Right atrium auricular region (tissue), 2 donors: ENCODE results near the gene PDSS2. TPM values are rescaled to one million over a fixed set of nuclear protein-coding genes. Genes with fewer than 3 reads are reported as not detected.

Experiments used
- DNase-seq: peaks from one replicate; pipeline ENCODE4 v3.0.0-alpha.2; 2019; ENCODE audit warnings: low spot score
- H3K27ac ChIP-seq, 2 donors: fragments of 200-600 bp; sonication (generic); 1 replicate in 1 of 2; 2 replicates in 1 of 2; pipeline ENCODE4 v1.5.1; 2016 to 2019
- H3K27me3 ChIP-seq, 2 donors: fragments of 200-600 bp; sonication (generic); one replicate each; pipeline versions ENCODE4 v1.5.1 to v1.6.0; 2017 to 2019
- H3K36me3 ChIP-seq: fragments of 200-600 bp; sonication (generic); one replicate; pipeline ENCODE4 v1.5.1; 2016
- H3K4me1 ChIP-seq, 2 donors: fragments of 200-600 bp; sonication (generic); one replicate each; pipeline versions ENCODE4 v1.5.1 to v1.6.0; 2017 to 2019
- H3K4me3 ChIP-seq, 2 donors: fragments of 200-600 bp; sonication (generic); 1 replicate in 1 of 2; 2 replicates in 1 of 2; pipeline ENCODE4 v1.5.1; 2017 to 2019; ENCODE audit warnings: mild to moderate bottlenecking in 1 of 2, moderate library complexity in 1 of 2
- H3K9me3 ChIP-seq, 2 donors: fragments of 200-600 bp; sonication (generic); one replicate each; pipeline ENCODE4 v1.5.1; 2019
- total RNA-seq, 2 donors: library from RNA; depleted of rRNA; stranded (reverse); fragments of >200 nt; gene quantifications; one replicate each; pipeline ENCODE4 v1.1.0, GENCODE V29; 2016
- TF ChIP-seq, protein P1 (sequence below), 2 donors: fragments of 200-600 bp; sonication (generic); IDR thresholded peaks; one replicate each; pipeline ENCODE4 v1.5.1; 2019; ENCODE audit warnings: antibody characterized with exemption in 2 of 2

Gene PDSS2
- total RNA-seq, 2 donors from 2014 or later = 8.8 to 18.2 TPM

DNA sequence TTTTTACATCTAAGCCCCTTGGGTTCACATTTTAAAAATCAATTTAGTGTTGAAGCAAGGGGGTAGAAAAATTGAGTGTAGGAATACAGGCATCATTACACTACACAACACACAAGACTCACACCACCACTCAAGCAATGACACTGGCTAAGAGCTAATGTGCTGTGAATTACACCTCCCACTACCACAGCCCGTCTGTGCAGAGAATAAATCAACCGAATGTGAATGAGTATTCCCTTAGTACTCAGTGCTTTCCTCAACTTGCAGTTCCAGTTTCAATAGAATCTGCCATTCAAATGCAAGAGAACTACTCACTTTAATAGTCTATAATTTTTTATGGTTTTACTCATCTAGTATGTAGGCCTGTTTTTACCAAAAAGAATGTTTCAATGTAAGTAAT lies 114.4 kb downstream of the PDSS2 start:
- Histone ChIP-seq H3K4me3 (no peak overlapping the region), H3K9me3 (no peaks in the 10 kb centered on the region), H3K27me3 (no peaks in the 10 kb centered on the region), H3K36me3 (no peaks in the 10 kb centered on the region), H3K27ac (no peak overlapping the region), H3K4me1 (no peaks in the 10 kb centered on the region)
- TF ChIP-seq, protein P1, sequence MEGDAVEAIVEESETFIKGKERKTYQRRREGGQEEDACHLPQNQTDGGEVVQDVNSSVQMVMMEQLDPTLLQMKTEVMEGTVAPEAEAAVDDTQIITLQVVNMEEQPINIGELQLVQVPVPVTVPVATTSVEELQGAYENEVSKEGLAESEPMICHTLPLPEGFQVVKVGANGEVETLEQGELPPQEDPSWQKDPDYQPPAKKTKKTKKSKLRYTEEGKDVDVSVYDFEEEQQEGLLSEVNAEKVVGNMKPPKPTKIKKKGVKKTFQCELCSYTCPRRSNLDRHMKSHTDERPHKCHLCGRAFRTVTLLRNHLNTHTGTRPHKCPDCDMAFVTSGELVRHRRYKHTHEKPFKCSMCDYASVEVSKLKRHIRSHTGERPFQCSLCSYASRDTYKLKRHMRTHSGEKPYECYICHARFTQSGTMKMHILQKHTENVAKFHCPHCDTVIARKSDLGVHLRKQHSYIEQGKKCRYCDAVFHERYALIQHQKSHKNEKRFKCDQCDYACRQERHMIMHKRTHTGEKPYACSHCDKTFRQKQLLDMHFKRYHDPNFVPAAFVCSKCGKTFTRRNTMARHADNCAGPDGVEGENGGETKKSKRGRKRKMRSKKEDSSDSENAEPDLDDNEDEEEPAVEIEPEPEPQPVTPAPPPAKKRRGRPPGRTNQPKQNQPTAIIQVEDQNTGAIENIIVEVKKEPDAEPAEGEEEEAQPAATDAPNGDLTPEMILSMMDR (IDR thresholded peaks at IDR 0.05) = no peak
- no peak for DNase-seq

DNA sequence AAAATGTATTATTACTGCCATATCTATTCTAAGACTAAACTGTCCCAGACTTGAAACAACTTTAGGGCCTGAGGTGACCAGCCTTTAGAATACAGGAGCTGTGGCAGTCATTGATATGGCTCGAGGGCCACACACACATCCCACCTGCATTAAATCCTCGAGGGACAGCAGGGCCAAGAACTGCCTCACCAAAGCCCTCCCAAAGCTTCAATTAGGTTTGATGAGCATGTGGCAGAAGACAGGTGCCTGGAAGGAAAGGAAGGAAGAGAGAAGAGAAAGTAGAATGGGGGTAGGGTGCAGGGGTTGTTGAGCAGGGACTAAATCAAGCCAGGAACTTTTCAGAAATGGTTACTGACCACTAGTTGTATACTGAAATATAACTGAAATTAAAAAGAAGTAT lies 115.0 kb downstream of the PDSS2 start:
- H3K4me1 ChIP-seq = no peaks in the 10 kb centered on the region
- no peaks in the 10 kb centered on the region for H3K9me3 ChIP-seq
- no peaks in the 10 kb centered on the region for H3K36me3 ChIP-seq
- DNase-seq = no peak
- H3K27ac ChIP-seq = no peak overlapping the region
- no peaks in the 10 kb centered on the region for H3K27me3 ChIP-seq
- H3K4me3 ChIP-seq = no peak overlapping the region
- TF ChIP-seq, protein P1 (IDR thresholded peaks at IDR 0.05) = no peak

DNA sequence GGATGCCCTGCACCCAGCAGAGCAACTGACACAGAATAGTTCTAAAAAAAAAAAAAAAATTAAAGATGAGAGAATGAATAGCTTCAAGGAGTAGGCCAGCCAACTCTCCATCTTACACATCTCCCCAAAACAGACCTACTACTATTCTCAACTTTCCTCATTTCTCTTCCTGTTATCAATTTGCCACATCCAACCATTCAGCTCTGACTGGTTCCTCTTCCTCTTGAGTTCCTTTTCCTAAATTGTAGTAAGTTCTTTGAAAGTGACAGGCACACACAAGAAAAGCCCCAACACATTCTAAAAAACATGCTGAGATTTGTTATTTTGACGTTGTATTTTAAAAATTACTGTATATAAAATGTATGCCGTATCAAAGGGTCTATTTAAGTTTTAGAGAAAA lies 117.2 kb downstream of the PDSS2 start:
- Histone ChIP-seq H3K27me3 (no peaks in the 10 kb centered on the region), H3K4me1 (no peaks in the 10 kb centered on the region), H3K9me3 (no peaks in the 10 kb centered on the region), H3K4me3 (no peak overlapping the region), H3K27ac (no peak overlapping the region), H3K36me3 (no peaks in the 10 kb centered on the region)
- DNase-seq = no peak
- TF ChIP-seq, protein P1 (IDR thresholded peaks at IDR 0.05) = no peak

DNA sequence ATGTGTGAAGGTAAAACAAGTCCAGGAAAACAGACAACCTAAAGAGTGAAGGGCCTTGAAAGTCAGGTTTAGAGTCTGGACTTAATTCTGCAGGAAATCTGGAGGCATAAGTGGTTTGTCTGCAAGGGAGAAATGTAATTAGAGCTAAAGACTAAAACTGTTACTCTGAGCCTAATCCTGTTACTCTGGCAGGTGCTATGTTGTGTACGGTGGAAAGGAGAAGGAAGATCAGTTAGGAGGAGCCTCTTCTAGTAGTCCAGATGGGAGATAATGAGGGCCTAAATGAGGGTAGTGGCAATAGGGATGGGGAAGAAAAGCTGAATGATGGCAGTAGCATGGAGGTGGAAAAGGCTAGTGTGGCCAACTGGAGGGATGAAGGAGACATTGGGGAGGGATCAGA lies 118.5 kb downstream of the PDSS2 start:
- Histone ChIP-seq H3K27me3 (no peaks in the 10 kb centered on the region), H3K27ac (no peak overlapping the region), H3K4me3 (no peak overlapping the region), H3K9me3 (no peaks in the 10 kb centered on the region), H3K4me1 (no peaks in the 10 kb centered on the region), H3K36me3 (no peaks in the 10 kb centered on the region)
- no peak for DNase-seq
- TF ChIP-seq, protein P1 (IDR thresholded peaks at IDR 0.05) = no peak

DNA sequence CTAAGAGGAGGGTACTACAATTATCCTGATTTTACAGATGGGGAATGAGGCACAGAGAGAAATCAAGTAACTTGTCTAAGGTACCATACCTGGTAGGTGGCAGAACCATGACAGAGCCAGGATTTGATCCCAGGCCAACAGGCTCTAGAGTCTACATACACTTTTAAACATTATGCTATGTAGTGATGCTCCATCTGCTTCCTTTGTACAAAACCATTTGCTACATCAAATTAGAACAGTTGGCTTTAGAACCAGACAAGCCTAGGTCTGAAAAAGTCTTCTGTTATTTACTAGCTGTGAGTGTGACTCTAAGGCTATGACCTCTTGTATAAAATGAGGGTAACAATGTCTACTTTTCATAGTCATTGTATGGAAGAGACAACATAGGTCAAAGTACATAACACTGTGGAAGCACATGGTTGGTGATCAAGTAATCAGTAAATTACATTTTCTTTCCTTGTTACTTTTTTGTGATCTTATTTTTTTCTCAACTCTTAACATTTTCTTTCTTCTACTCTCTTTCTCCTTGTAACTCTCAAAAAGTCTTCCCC lies 122.1 kb downstream of the PDSS2 start:
- no peak overlapping the region for H3K27ac ChIP-seq
- H3K27me3 ChIP-seq = no peaks in the 10 kb centered on the region
- no peaks in the 10 kb centered on the region for H3K9me3 ChIP-seq
- no peak for DNase-seq
- H3K4me1 ChIP-seq = no peaks in the 10 kb centered on the region
- H3K36me3 ChIP-seq = peaks cover 5% of the 10 kb centered on the region
- TF ChIP-seq, protein P1 (IDR thresholded peaks at IDR 0.05) = no peak
- no peak overlapping the region for H3K4me3 ChIP-seq

DNA sequence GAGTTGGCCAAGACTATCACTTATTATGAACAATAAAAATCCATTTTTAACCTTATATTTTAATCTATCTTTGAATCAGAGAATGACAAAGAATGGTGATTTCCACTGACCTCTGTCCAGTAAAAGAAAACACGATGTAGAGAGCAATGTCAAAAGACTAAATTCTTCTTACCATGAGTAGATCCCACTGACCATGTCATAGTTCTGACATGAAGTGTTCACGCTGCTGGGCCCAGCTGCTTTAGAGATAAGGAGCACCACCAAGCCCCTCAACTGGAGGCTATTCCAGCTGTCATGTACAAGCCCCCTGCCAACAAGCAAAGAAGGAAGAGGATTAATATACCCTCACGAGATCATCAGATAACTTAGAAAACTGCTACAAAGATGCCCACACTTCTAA lies 125.3 kb downstream of the PDSS2 start:
- Histone ChIP-seq H3K9me3 (no peaks in the 10 kb centered on the region), H3K27me3 (no peaks in the 10 kb centered on the region), H3K27ac (no peak overlapping the region), H3K36me3 (peaks cover 5% of the 10 kb centered on the region), H3K4me1 (no peaks in the 10 kb centered on the region), H3K4me3 (no peak overlapping the region)
- TF ChIP-seq, protein P1 (IDR thresholded peaks at IDR 0.05) = no peak
- no peak for DNase-seq
